K562 (cell line): ENCODE results near the gene PRDM15. TPM values are rescaled to one million over a fixed set of nuclear protein-coding genes. Genes with fewer than 3 reads are reported as not detected.

Source experiments
- IFI16 ChIP-seq: fragments of 250-450 bp; sonication (Bioruptor Pico); IDR thresholded peaks from 2 replicates; pipeline ENCODE4 v2.1.2; 2022; ENCODE audit warnings: mild to moderate bottlenecking, inconsistent platforms
- ZNF174 ChIP-seq: fragments of 250-450 bp; sonication (Bioruptor Pico); IDR thresholded peaks from 2 replicates; pipeline ENCODE4 v1.4.0; 2020; ENCODE audit warnings: mild to moderate bottlenecking
- ZNF444 ChIP-seq: fragments of 250-450 bp; sonication (Bioruptor Pico); IDR thresholded peaks from 2 replicates; pipeline ENCODE4 v1.4.0; 2020; ENCODE audit warnings: mild to moderate bottlenecking, moderate library complexity
- polyA plus RNA-seq, 8 experiments: library from polyadenylated mRNA; depleted of rRNA in 4 of 8; stranded (reverse) in 5 of 8; unstranded in 3 of 8; fragments of >200 nt; fragmentation: Nextera tagmentation in 2 of 8; fragmentation: Illumina TruSeq in 1 of 8; extraction: Ambion mirVana in 2 of 8; extraction: Trizol in 1 of 8; gene quantifications; 2 replicates each; pipeline versions ENCODE4 v1.2.1 to v1.2.3, GENCODE V29; 2011 to 2014; ENCODE audit warnings: inconsistent platforms in 1 of 8, missing spikeins in 1 of 8
- total RNA-seq, 7 experiments: library from RNA; depleted of rRNA in 6 of 7; stranded (reverse); fragments of >200 nt in 6 of 7; fragmentation: Illumina TruSeq in 2 of 7; extraction: Trizol in 2 of 7; gene quantifications; 2 replicates each; pipeline versions ENCODE4 v1.2.1 to v1.2.3, GENCODE V29; 2011 to 2021; ENCODE audit warnings: low replicate concordance in 1 of 7
- TF ChIP-seq, protein P1 (sequence below): fragments of 200-800 bp; sonication (Bioruptor generic); IDR thresholded peaks from 2 replicates; pipeline ENCODE4 v1.6.1; 2016; ENCODE audit warnings: missing genetic modification characterization, missing compliant biosample characterization
- TF ChIP-seq, protein P2 (sequence below): fragments of 450-650 bp; formaldehyde crosslinking; conservative IDR thresholded peaks from 2 replicates; pipeline ENCODE4 v1.4.0; 2022; ENCODE audit warnings: mild to moderate bottlenecking, missing genetic modification characterization
- TF ChIP-seq, protein P3 (sequence below): sonication (generic); formaldehyde crosslinking; IDR thresholded peaks from 2 replicates; pipeline ENCODE4 v1.8.1; 2022; ENCODE audit warnings: missing genetic modification reagents
- TF ChIP-seq, protein P4 (sequence below): fragments of 250-450 bp; sonication (Bioruptor Pico); IDR thresholded peaks from 2 replicates; pipeline ENCODE4 v1.4.0; 2020

Gene PRDM15
- total and polyA plus RNA-seq, 9 of the 15 experiments (the other 6 are each of a cell fraction or from before 2014, with no cell fraction given) = 0.93 to 9.2 (median 6.2) TPM

DNA sequence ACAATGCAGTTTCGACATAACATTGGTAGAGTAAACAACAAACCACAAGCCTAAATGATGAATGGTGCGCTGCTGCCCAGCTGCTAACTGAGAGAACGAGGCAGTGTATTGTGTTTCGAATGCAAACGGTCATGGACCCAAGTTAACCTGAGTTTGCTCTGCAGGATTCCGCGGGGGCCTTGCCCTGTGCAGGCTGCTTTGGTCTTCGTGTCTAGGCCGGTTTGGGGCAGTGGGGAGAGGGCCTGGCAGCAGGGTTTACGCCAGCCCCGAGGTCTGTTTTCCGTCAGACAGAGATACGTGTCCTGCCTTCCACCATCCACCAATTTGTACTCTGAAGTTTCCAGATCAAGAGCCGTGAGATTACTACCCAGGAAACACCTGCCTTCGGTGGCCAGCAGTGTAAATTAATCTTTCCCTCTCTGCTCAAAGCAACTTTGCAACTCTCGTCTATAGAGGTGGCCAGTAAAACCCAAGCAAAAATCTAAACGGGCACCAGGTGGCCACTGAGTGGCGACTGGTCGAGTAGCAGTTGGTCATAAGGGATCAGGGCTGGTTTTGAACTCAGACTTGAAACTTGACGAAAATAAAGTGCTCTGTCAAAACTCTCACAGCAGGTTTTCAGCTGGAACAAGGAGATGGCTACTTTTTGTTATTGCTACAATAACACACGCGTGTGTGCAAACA, 6.3 kb upstream of the PRDM15 start (continued):
- TF ChIP-seq, protein P1, sequence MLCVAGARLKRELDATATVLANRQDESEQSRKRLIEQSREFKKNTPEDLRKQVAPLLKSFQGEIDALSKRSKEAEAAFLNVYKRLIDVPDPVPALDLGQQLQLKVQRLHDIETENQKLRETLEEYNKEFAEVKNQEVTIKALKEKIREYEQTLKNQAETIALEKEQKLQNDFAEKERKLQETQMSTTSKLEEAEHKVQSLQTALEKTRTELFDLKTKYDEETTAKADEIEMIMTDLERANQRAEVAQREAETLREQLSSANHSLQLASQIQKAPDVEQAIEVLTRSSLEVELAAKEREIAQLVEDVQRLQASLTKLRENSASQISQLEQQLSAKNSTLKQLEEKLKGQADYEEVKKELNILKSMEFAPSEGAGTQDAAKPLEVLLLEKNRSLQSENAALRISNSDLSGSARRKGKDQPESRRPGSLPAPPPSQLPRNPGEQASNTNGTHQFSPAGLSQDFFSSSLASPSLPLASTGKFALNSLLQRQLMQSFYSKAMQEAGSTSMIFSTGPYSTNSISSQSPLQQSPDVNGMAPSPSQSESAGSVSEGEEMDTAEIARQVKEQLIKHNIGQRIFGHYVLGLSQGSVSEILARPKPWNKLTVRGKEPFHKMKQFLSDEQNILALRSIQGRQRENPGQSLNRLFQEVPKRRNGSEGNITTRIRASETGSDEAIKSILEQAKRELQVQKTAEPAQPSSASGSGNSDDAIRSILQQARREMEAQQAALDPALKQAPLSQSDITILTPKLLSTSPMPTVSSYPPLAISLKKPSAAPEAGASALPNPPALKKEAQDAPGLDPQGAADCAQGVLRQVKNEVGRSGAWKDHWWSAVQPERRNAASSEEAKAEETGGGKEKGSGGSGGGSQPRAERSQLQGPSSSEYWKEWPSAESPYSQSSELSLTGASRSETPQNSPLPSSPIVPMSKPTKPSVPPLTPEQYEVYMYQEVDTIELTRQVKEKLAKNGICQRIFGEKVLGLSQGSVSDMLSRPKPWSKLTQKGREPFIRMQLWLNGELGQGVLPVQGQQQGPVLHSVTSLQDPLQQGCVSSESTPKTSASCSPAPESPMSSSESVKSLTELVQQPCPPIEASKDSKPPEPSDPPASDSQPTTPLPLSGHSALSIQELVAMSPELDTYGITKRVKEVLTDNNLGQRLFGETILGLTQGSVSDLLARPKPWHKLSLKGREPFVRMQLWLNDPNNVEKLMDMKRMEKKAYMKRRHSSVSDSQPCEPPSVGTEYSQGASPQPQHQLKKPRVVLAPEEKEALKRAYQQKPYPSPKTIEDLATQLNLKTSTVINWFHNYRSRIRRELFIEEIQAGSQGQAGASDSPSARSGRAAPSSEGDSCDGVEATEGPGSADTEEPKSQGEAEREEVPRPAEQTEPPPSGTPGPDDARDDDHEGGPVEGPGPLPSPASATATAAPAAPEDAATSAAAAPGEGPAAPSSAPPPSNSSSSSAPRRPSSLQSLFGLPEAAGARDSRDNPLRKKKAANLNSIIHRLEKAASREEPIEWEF (CRISPR knock-in tag) = no peak
- TF ChIP-seq, protein P2, sequence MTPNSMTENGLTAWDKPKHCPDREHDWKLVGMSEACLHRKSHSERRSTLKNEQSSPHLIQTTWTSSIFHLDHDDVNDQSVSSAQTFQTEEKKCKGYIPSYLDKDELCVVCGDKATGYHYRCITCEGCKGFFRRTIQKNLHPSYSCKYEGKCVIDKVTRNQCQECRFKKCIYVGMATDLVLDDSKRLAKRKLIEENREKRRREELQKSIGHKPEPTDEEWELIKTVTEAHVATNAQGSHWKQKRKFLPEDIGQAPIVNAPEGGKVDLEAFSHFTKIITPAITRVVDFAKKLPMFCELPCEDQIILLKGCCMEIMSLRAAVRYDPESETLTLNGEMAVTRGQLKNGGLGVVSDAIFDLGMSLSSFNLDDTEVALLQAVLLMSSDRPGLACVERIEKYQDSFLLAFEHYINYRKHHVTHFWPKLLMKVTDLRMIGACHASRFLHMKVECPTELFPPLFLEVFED (CRISPR knock-in tag) = no peak
- TF ChIP-seq IFI16 (CRISPR knock-in tag) (no peak), ZNF444 (CRISPR knock-in tag) (no peak), ZNF174 (CRISPR knock-in tag) (no peak)
- TF ChIP-seq, protein P3, sequence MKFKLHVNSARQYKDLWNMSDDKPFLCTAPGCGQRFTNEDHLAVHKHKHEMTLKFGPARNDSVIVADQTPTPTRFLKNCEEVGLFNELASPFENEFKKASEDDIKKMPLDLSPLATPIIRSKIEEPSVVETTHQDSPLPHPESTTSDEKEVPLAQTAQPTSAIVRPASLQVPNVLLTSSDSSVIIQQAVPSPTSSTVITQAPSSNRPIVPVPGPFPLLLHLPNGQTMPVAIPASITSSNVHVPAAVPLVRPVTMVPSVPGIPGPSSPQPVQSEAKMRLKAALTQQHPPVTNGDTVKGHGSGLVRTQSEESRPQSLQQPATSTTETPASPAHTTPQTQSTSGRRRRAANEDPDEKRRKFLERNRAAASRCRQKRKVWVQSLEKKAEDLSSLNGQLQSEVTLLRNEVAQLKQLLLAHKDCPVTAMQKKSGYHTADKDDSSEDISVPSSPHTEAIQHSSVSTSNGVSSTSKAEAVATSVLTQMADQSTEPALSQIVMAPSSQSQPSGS (CRISPR knock-in tag) = no peak
- TF ChIP-seq, protein P4, sequence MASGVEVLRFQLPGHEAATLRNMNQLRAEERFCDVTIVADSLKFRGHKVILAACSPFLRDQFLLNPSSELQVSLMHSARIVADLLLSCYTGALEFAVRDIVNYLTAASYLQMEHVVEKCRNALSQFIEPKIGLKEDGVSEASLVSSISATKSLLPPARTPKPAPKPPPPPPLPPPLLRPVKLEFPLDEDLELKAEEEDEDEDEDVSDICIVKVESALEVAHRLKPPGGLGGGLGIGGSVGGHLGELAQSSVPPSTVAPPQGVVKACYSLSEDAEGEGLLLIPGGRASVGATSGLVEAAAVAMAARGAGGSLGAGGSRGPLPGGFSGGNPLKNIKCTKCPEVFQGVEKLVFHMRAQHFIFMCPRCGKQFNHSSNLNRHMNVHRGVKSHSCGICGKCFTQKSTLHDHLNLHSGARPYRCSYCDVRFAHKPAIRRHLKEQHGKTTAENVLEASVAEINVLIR (CRISPR knock-in tag) = no peak
